NCI-H2029 treated with DMSO at 0.1 percent for 48 hours (cell line): ENCODE data around the gene PAQR4.

Experiments used
- DNase-seq: peaks from one replicate; lab custom pipeline; 2025; lab: John Stamatoyannopoulos, UW

Gene PAQR4

DNA sequence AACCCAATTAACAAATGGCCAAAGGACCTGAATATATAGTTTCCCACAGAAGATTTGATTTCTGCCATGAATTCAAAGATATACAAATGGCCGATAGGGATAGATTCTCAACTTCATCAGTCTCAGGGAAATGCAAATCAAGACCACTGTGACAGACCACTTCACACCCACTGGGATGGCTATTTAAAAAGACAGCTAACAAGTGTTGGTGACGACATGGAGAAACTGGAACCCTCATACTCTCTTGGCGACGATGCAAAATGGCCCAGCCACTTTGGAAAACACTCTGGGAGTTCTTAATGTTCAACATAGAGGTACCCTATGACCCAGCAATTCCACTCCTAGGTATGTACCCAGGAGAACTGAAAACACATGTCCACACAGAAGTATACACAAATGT, 22.5 kb upstream of the PAQR4 start:
- DNase-seq = no peak

- DNase-seq = no peak
These were observed 20.1 kb upstream of the PAQR4 start for GRCh38 chr16:2948807-2949704.

GRCh38 chr16:2949705-2950352, 19.3 kb upstream of the PAQR4 start:
- no peak for DNase-seq

- DNase-seq = no peak
These were observed 18.8 kb upstream of the PAQR4 start for GRCh38 chr16:2950353-2950724.

GRCh38 chr16:2950773-2951172, 18.4 kb upstream of the PAQR4 start:
- DNase-seq = no peak

GRCh38 chr16:2952679-2953078, 16.5 kb upstream of the PAQR4 start:
- no peak for DNase-seq

DNA sequence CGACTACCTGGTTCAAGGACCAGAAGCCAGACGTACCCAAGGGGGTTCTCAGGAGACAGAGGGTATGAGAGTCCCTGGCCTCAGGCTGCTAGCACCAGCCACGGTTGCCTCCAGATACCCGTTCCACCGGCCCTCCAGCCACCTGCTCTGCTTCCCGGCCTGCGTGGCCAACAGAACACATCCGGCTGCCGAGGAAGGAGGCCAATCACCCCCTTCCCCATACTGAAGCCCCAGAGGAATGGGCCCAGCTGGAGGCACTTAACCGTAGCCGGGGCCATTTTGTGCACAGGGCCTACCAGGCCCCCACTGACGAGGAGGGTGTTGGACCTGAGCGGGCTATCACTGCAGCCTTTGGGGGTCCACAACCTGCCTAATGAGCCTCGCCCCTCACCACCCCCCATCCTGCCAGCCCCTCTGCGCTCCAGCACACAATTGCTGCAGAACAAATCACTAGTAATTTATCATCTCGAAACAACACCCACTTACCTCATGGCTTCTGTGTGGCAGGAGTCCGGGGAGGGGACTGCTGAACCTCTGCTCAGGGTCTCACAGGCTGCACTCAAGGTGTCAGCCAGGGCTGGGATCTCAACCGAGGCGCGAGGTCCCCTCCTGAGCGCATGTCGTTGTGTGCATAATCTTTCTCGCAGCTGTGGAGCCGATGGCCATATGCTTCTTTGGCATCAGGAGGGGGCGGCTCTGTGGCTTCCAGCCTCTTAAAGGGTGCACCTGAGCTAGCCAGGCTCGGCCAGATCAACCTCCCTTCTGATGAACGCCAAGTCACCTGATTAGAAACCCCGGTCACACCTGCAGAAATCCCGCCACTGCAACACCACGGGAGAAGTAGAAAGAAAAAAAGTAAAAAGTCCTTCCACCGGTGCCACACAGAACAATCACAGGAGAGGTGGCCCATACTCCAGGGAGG, 15.2 kb upstream of the PAQR4 start:
- DNase-seq = no peak

GRCh38 chr16:2954656-2955381, 14.3 kb upstream of the PAQR4 start:
- no peak for DNase-seq

- no peak for DNase-seq
These were observed 13.7 kb upstream of the PAQR4 start for GRCh38 chr16:2955438-2955778.

DNA sequence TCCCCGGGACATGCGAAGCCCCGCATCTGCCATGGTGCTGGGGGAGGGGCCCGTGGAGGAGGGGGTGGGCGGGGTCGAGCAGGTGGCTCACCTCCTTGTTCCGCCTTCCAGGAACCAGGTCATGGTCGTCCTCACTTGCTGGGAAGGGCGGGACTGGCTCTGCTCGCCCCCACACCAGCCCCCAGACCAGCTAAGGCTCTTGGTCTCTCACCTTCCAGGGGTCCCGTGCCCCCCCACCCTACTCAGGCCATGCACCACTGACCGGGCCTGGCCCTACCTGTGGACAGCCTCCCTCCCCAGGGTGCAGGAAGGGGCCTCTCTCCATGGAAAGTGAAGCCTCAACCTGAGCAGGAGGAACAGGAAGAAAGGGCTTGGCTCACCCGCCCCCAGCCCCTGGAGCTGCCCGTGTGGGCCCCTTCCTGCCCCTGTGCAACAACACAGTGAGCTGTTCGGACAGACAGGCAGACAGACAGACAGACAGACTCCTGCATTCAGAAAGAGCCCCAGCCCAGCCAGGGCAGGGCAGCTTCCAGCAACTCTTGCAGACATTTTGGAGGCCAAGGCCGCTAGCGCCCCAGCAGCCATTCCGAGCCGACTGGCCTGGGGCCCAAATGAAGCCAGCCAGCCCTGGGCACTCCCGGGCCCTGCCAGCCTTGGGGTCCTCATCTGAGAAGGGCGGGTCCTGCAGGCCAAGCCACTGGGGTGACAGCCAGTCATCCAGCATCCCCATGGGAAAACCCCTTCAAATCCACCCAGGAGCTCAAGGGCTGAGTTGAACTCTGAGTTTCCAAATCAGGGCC, 13.2 kb upstream of the PAQR4 start:
- no peak for DNase-seq

- DNase-seq = no peak
These were observed 12.6 kb upstream of the PAQR4 start for GRCh38 chr16:2956579-2956956.

- DNase-seq = no peak
These were observed 9.9 kb upstream of the PAQR4 start for GRCh38 chr16:2959206-2959605.

- no peak for DNase-seq
These were observed 8.8 kb upstream of the PAQR4 start for GRCh38 chr16:2960183-2961010.

DNA sequence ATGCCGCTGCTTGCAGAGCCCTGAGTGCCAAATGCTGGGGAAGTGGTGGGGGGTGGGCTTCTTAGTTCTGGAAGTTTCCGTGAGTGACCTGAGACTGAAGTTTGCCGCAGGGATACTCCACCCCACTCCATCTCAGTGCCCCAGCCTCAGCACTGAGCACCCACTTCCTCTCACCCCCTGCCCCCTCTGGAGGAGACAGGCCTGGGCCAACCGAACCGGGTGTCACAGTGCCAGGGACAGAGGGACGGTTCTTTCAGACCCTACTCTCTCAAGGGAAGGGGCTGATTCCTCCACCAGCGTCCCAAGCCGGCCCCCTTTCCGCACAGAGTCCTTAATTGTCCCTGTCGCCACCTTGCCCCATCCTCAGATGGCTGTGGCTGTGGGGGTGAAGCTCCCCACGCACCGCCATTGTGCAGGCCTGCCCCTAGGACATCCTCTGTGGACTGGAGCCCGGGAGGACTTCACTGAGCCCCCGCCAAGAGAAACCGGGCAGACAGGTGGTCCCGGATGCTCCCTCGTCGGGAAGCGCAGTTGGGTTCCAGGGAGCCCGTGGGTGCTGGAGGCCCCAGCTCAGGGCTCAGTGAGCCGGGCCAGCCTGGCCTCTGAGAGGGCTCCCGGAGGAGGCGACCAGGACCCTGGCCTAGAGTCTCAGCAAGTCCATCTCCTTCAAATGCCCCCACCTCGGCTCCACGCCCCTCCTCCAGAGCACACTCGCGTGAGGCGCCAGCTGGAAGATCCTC, 6.6 kb upstream of the PAQR4 start:
- no peak for DNase-seq

- DNase-seq = no peak
These were observed 6.0 kb upstream of the PAQR4 start for GRCh38 chr16:2963074-2963722.

DNA sequence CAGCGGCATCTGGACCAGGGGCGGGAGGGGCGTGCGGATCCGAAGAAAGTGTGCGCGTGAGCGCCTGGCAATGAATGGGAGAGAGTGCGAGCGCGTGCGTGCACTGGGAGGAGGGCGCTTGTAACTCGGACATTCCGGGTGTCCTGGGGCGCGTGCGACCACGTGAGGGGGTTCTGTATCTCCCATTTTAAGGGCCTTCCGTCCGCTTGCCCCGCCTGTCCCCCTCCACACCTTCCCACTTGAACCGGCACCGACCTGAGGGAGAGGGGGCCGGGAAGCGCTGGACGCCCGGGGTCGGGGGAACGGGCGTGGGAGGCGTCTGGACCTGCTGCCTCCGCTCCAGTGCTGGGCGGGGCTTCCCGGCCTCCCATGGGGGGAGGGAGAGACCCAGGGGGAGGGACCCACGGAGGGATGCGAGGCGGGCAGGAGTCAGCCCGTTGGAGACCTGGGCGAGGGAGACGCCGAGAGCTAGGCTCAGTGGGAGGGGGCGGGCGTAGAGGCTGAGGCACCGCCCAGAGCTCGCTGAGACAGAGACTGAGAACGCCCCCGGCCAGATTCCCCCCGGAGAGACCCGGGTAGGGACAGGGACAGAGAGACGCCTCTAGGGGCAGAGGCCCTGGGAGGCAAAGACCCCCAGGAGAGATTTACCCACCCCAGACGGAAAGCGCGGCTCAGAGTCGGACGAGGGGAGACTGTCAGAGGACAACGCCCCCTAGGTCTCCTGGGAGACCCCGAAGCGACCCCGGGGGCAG, 5.2 kb upstream of the PAQR4 start, which contains the start of gene KREMEN2:
Gene KREMEN2 (plus strand): TSS at position 553 of the 752 bp plus-strand sequence. CDS start 246 bp downstream, outside the sequence.
- no peak for DNase-seq

DNA sequence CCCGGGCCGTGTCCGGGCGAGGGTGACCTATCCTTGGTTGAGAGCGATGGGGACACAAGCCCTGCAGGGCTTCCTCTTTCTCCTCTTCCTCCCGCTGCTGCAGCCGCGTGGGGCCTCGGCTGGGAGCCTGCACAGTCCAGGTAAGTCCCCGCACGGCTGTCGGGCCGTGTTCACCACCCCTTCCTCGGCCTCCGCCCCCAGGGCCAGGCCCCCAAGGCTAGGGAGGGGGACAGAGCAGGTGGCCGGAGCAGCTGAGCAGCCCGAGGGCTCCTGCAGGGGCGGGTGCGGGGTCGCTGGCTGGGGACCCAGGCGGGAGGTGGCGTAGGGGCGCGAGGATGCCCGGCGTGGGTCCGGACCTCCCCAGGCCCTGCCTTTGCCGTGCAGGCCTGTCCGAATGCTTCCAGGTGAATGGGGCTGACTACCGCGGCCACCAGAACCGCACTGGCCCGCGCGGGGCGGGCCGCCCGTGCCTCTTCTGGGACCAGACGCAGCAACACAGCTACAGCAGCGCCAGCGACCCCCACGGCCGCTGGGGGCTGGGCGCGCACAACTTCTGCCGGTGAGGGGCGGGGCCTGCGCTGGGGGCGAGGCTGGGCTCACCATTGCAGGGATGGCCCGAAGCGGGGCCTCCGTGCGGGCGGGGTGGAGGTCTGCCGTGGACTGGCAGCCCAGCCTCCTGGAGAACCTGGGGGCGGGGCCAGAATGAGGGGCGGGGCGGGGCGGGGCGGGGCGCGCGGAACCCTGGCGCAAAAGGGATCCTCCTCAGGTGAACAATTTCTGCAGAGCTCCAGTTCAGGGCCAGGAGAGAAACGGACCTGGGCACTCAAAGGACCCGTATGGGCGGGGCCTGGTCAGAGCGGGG, 4.4 kb upstream of the PAQR4 start:
- no peak for DNase-seq
